Stimulated activated effector memory CD8-positive, alpha-beta T cell treated with anti-CD3 and anti-CD28 coated beads, Interleukin-12 subunit alpha, Interleukin-12 subunit beta, amount 100 ng/mL, for 72 hours (primary cell): ENCODE data around the gene PRKAB1.
"Not testable (repeated sequence)": the region's sequence is repeated elsewhere in the genome, so short reads cannot be mapped to it uniquely, and the experiment has no call there.

ENCODE experiments used
- ATAC-seq: fragments of 150-1000 bp; cut with Tn5 transposase; 2 replicates; pipeline ENCODE4 v1.10.0; 2021
- DNase-seq, 2 donors: peaks; one replicate each; pipeline ENCODE4 v3.0.0; 2021 to 2022; ENCODE audit warnings: low spot score in 2 of 2
- H3K27ac Mint-ChIP-seq: one replicate; pipeline ENCODE4 v1.8.0; 2022; ENCODE audit warnings: mild to moderate bottlenecking, mixed read lengths
- H3K36me3 Mint-ChIP-seq: one replicate; pipeline ENCODE4 v1.8.0; 2022; ENCODE audit warnings: mild to moderate bottlenecking, mixed read lengths
- H3K4me1 Mint-ChIP-seq: one replicate; pipeline ENCODE4 v1.8.0; 2022; ENCODE audit warnings: mixed read lengths
- H3K4me3 Mint-ChIP-seq: one replicate; pipeline ENCODE4 v1.8.0; 2022; ENCODE audit warnings: mild to moderate bottlenecking, mixed read lengths
- H3K9me3 Mint-ChIP-seq: one replicate; pipeline ENCODE4 v1.8.0; 2022; ENCODE audit warnings: mixed read lengths

PRKAB1 gene

GRCh38 chr12:119667577-119668323 is at the start of gene PRKAB1:
PRKAB1 (plus strand) TSS chr12:119668133; CDS start chr12:119668245, 112 bp downstream.
- H3K4me3 Mint-ChIP-seq: peak within 1 kb of the TSS; percentile 86
- no peaks in the 10 kb centered on the region for H3K9me3 Mint-ChIP-seq
- peaks cover 44% of the 10 kb centered on the region for H3K4me1 Mint-ChIP-seq
- H3K27ac Mint-ChIP-seq: peak within 1 kb of the TSS; percentile 94
- ATAC-seq: peak; percentile 98
- H3K36me3 Mint-ChIP-seq: peaks cover 50% of the 10 kb centered on the region
- DNase-seq: peak; percentile 91 to 97

GRCh38 chr12:119618328-119618896 is 49.5 kb upstream of the PRKAB1 start:
- DNase-seq, H3K9me3 Mint-ChIP-seq, ATAC-seq, H3K4me3 Mint-ChIP-seq, H3K27ac Mint-ChIP-seq, H3K36me3 Mint-ChIP-seq, H3K4me1 Mint-ChIP-seq: not testable (repeated sequence)

- no peaks in the 10 kb centered on the region for H3K36me3 Mint-ChIP-seq
- H3K4me1 Mint-ChIP-seq: no peaks in the 10 kb centered on the region
- H3K27ac Mint-ChIP-seq: no peak overlapping the region
- DNase-seq (no peak), ATAC-seq (no peak)
- H3K4me3 Mint-ChIP-seq: no peak overlapping the region
- no peaks in the 10 kb centered on the region for H3K9me3 Mint-ChIP-seq
Observed at GRCh38 chr12:119620490-119620889, 47.4 kb upstream of the PRKAB1 start.

GRCh38 chr12:119621878-119622277 is 46.1 kb upstream of the PRKAB1 start:
- no peak overlapping the region for H3K4me3 Mint-ChIP-seq
- no peaks in the 10 kb centered on the region for H3K9me3 Mint-ChIP-seq
- no peak for ATAC-seq
- no peak for DNase-seq
- no peak overlapping the region for H3K27ac Mint-ChIP-seq
- H3K36me3 Mint-ChIP-seq: no peaks in the 10 kb centered on the region
- H3K4me1 Mint-ChIP-seq: no peaks in the 10 kb centered on the region

- ATAC-seq: no peak
- Mint-ChIP-seq H3K4me3 (no peak overlapping the region), H3K27ac (no peak overlapping the region), H3K9me3 (no peaks in the 10 kb centered on the region), H3K36me3 (no peaks in the 10 kb centered on the region), H3K4me1 (no peaks in the 10 kb centered on the region)
- no peak for DNase-seq
Observed at GRCh38 chr12:119624966-119625365, 43.0 kb upstream of the PRKAB1 start.

- Mint-ChIP-seq H3K4me1 (no peaks in the 10 kb centered on the region), H3K27ac (no peak overlapping the region), H3K9me3 (no peaks in the 10 kb centered on the region), H3K36me3 (no peaks in the 10 kb centered on the region), H3K4me3 (no peak overlapping the region)
- DNase-seq: no peak
- no peak for ATAC-seq
Observed at GRCh38 chr12:119627019-119627643, 40.8 kb upstream of the PRKAB1 start.

GRCh38 chr12:119627686-119628085 is 40.2 kb upstream of the PRKAB1 start:
- Mint-ChIP-seq H3K9me3 (no peaks in the 10 kb centered on the region), H3K4me3 (no peak overlapping the region)

GRCh38 chr12:119630223-119630780 is 37.6 kb upstream of the PRKAB1 start:
- DNase-seq: no peak
- Mint-ChIP-seq H3K4me3 (no peak overlapping the region), H3K9me3 (no peaks in the 10 kb centered on the region), H3K27ac (no peak overlapping the region), H3K4me1 (no peaks in the 10 kb centered on the region), H3K36me3 (no peaks in the 10 kb centered on the region)
- no peak for ATAC-seq

More at GRCh38 chr12:119627686-119628085, 40.2 kb upstream of the PRKAB1 start:
- ATAC-seq (no peak), DNase-seq (no peak)
- no peak overlapping the region for H3K27ac Mint-ChIP-seq
- no peaks in the 10 kb centered on the region for H3K36me3 Mint-ChIP-seq
- no peaks in the 10 kb centered on the region for H3K4me1 Mint-ChIP-seq

GRCh38 chr12:119630962-119631550 is 36.9 kb upstream of the PRKAB1 start:
- no peak for DNase-seq
- no peak overlapping the region for H3K4me3 Mint-ChIP-seq
- H3K9me3 Mint-ChIP-seq: no peaks in the 10 kb centered on the region
- no peak overlapping the region for H3K27ac Mint-ChIP-seq
- H3K36me3 Mint-ChIP-seq: no peaks in the 10 kb centered on the region
- ATAC-seq: no peak
- no peaks in the 10 kb centered on the region for H3K4me1 Mint-ChIP-seq

- ATAC-seq (no peak), DNase-seq (no peak)
- H3K36me3 Mint-ChIP-seq: no peaks in the 10 kb centered on the region
- no peak overlapping the region for H3K27ac Mint-ChIP-seq
- H3K9me3 Mint-ChIP-seq: no peaks in the 10 kb centered on the region
- no peak overlapping the region for H3K4me3 Mint-ChIP-seq
- H3K4me1 Mint-ChIP-seq: no peaks in the 10 kb centered on the region
Observed at GRCh38 chr12:119631930-119632678, 35.8 kb upstream of the PRKAB1 start.

- no peaks in the 10 kb centered on the region for H3K4me1 Mint-ChIP-seq
- DNase-seq (no peak), ATAC-seq (no peak)
- H3K4me3 Mint-ChIP-seq: no peak overlapping the region
- H3K36me3 Mint-ChIP-seq: no peaks in the 10 kb centered on the region
- H3K9me3 Mint-ChIP-seq: no peaks in the 10 kb centered on the region
- H3K27ac Mint-ChIP-seq: no peak overlapping the region
Observed at GRCh38 chr12:119634743-119635142, 33.2 kb upstream of the PRKAB1 start.

- ATAC-seq (no peak), DNase-seq (no peak)
- Mint-ChIP-seq H3K4me3 (no peak overlapping the region), H3K4me1 (no peaks in the 10 kb centered on the region), H3K36me3 (no peaks in the 10 kb centered on the region), H3K9me3 (no peaks in the 10 kb centered on the region), H3K27ac (no peak overlapping the region)
Observed at GRCh38 chr12:119642986-119643385, 24.9 kb upstream of the PRKAB1 start.

GRCh38 chr12:119644930-119645329 is 23.0 kb upstream of the PRKAB1 start:
- no peaks in the 10 kb centered on the region for H3K9me3 Mint-ChIP-seq
- no peaks in the 10 kb centered on the region for H3K36me3 Mint-ChIP-seq
- H3K4me1 Mint-ChIP-seq: no peaks in the 10 kb centered on the region
- no peak for DNase-seq
- H3K4me3 Mint-ChIP-seq: no peak overlapping the region
- no peak for ATAC-seq
- H3K27ac Mint-ChIP-seq: no peak overlapping the region

GRCh38 chr12:119645535-119646059 is 22.3 kb upstream of the PRKAB1 start:
- Mint-ChIP-seq H3K36me3 (no peaks in the 10 kb centered on the region), H3K4me1 (no peaks in the 10 kb centered on the region), H3K27ac (no peak overlapping the region), H3K4me3 (no peak overlapping the region), H3K9me3 (no peaks in the 10 kb centered on the region)
- no peak for DNase-seq
- no peak for ATAC-seq
